Measurements from ENCODE around the gene SOX3.

SOX3 gene

GRCh38 chrX:140504371-140505324 is at the start of gene SOX3:
SOX3 (minus strand) TSS chrX:140505069; CDS start chrX:140505060, 9 bp downstream.
- Histone ChIP-seq H4K20me1 (ENCODE audit: insufficient read depth) (no peaks in the 10 kb centered on the region), H3K4me1 (ENCODE audit: low read depth, poor library complexity, severe bottlenecking) (no peaks in the 10 kb centered on the region), H3K9ac (no peak within 1 kb of the TSS), H3K36me3 (ENCODE audit: insufficient read depth) (no peaks in the 10 kb centered on the region), H2AFZ (ENCODE audit: low read depth) (no peak within 1 kb of the TSS), H3K79me2 (ENCODE audit: insufficient read depth, low read depth) (no peaks in the 10 kb centered on the region), H3K27ac (no peak within 1 kb of the TSS), H3K27me3 (ENCODE audit: insufficient read depth, low read depth) (no peaks in the 10 kb centered on the region), H3K4me3 (IDR thresholded peaks at IDR 0.05; ENCODE audit: insufficient read depth, low read depth, low read length) (no peak within 1 kb of the TSS), H3K4me2 (no peak within 1 kb of the TSS)
- TF ChIP-seq CTCF (conservative IDR thresholded peaks at IDR 0.05; ENCODE audit: low read depth, low read length), result no peak

DNA sequence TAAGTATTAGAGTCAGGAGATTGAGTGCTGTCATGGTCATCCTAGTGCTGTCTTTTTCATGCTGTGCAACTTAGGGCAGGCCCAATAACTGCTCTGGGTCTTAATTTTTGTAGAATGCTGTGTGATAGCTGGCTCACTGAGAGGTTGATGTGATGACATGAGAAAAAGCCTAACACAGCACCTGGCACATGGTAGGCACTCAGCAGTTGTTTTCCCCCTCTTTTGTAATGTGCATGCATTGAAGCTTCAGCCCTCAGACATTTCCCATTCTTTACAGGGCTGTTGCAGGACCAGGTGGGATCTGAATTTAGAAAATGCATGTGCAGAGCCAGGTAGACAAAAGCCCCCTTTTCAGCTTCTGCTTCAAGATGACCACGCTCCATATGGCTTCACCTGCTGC is 44.1 kb upstream of the SOX3 start:
- Histone ChIP-seq H3K36me3 (ENCODE audit: insufficient read depth) (no peaks in the 10 kb centered on the region), H2AFZ (ENCODE audit: low read depth) (no peak overlapping the region), H3K4me2 (no peak overlapping the region), H3K9ac (no peak overlapping the region), H3K27me3 (ENCODE audit: insufficient read depth, low read depth) (no peaks in the 10 kb centered on the region), H3K4me3 (IDR thresholded peaks at IDR 0.05; ENCODE audit: insufficient read depth, low read depth, low read length) (no peak overlapping the region), H3K79me2 (ENCODE audit: insufficient read depth, low read depth) (no peaks in the 10 kb centered on the region), H3K27ac (no peak overlapping the region), H4K20me1 (ENCODE audit: insufficient read depth) (no peaks in the 10 kb centered on the region), H3K4me1 (ENCODE audit: low read depth, poor library complexity, severe bottlenecking) (no peaks in the 10 kb centered on the region)
- no peak for TF ChIP-seq CTCF (conservative IDR thresholded peaks at IDR 0.05; ENCODE audit: low read depth, low read length)

GRCh38 chrX:140526171-140526570 is 21.3 kb upstream of the SOX3 start:
- TF ChIP-seq CTCF (conservative IDR thresholded peaks at IDR 0.05; ENCODE audit: low read depth, low read length), result no peak
- H4K20me1 ChIP-seq (ENCODE audit: insufficient read depth), result no peaks in the 10 kb centered on the region
- H3K4me1 ChIP-seq (ENCODE audit: low read depth, poor library complexity, severe bottlenecking), result no peaks in the 10 kb centered on the region

GRCh38 chrX:140525448-140525847 is 20.6 kb upstream of the SOX3 start:
- Histone ChIP-seq H3K9ac (no peak overlapping the region), H3K36me3 (ENCODE audit: insufficient read depth) (no peaks in the 10 kb centered on the region), H3K4me3 (IDR thresholded peaks at IDR 0.05; ENCODE audit: insufficient read depth, low read depth, low read length) (no peak overlapping the region)

More at GRCh38 chrX:140526171-140526570, 21.3 kb upstream of the SOX3 start:
- no peak overlapping the region for H3K27ac ChIP-seq
- no peaks in the 10 kb centered on the region for H3K27me3 ChIP-seq (ENCODE audit: insufficient read depth, low read depth)
- H3K4me2 ChIP-seq, result no peak overlapping the region
- H3K79me2 ChIP-seq (ENCODE audit: insufficient read depth, low read depth), result no peaks in the 10 kb centered on the region
- no peak overlapping the region for H3K9ac ChIP-seq
- no peak overlapping the region for H2AFZ ChIP-seq (ENCODE audit: low read depth)
- no peak overlapping the region for H3K4me3 ChIP-seq (IDR thresholded peaks at IDR 0.05; ENCODE audit: insufficient read depth, low read depth, low read length)
- H3K36me3 ChIP-seq (ENCODE audit: insufficient read depth), result no peaks in the 10 kb centered on the region

More at GRCh38 chrX:140525448-140525847, 20.6 kb upstream of the SOX3 start:
- H2AFZ ChIP-seq (ENCODE audit: low read depth), result no peak overlapping the region
- H3K4me1 ChIP-seq (ENCODE audit: low read depth, poor library complexity, severe bottlenecking), result no peaks in the 10 kb centered on the region
- H3K79me2 ChIP-seq (ENCODE audit: insufficient read depth, low read depth), result no peaks in the 10 kb centered on the region
- no peak overlapping the region for H3K4me2 ChIP-seq
- no peak overlapping the region for H3K27ac ChIP-seq
- H4K20me1 ChIP-seq (ENCODE audit: insufficient read depth), result no peaks in the 10 kb centered on the region
- no peak for TF ChIP-seq CTCF (conservative IDR thresholded peaks at IDR 0.05; ENCODE audit: low read depth, low read length)
- H3K27me3 ChIP-seq (ENCODE audit: insufficient read depth, low read depth), result no peaks in the 10 kb centered on the region

Data from KMS-11 (cell line).